GM10248 (cell line): ENCODE measurements around the gene MAB21L3.

Experiments used
- CTCF ChIA-PET: fragments of 300-600 bp; sonication (Branson Sonifier 250); formaldehyde crosslinking; extraction: SDS; loops from one replicate; lab custom pipeline; 2021; ENCODE audit warnings: antibody characterized with exemption; lab: Yijun Ruan, JAX
- POLR2A ChIA-PET: fragments of 350-650 bp; sonication (Branson Sonifier 250); formaldehyde crosslinking; extraction: SDS; loops from one replicate; lab custom pipeline; 2020; ENCODE audit warnings: antibody characterized with exemption; lab: Yijun Ruan, JAX
- DNase-seq: peaks from one replicate; pipeline ENCODE4 v3.0.0; 2012; ENCODE audit errors: extremely low spot score
- CTCF ChIP-seq: IDR thresholded peaks from 2 replicates; pipeline ENCODE4 v1.5.1; 2012; ENCODE audit warnings: mild to moderate bottlenecking, low read depth; ENCODE audit errors: extremely low read depth, missing control alignments, control extremely low read depth

The MAB21L3 gene

GRCh38 chr1:116164150-116164549, 53.0 kb downstream of the MAB21L3 start:
- CTCF ChIA-PET, result interaction anchor here (1.1 to 6.9 kb wide), 5 partner anchors 10 to 335 kb away, joined by 3 to 26 read pairs (median 6); no protein-coding TSS in a partner anchor
- TF ChIP-seq CTCF, result no peak
- POLR2A ChIA-PET, result no interaction called here
- DNase-seq, result no peak

GRCh38 chr1:116164604-116165368, 53.6 kb downstream of the MAB21L3 start:
- ChIA-PET CTCF (interaction anchor here (1.2 to 6.9 kb wide), 7 partner anchors 11 to 335 kb away, joined by 3 to 33 read pairs (median 8); no protein-coding TSS in a partner anchor), POLR2A (no interaction called here)
- no peak for TF ChIP-seq CTCF
- DNase-seq, result no peak

- POLR2A ChIA-PET, result no interaction called here
- no peak for TF ChIP-seq CTCF
- DNase-seq, result no peak
- CTCF ChIA-PET, result interaction anchor here (0.8 to 6.9 kb wide), 11 partner anchors 10 to 334 kb away, joined by 3 to 33 read pairs (median 7); no protein-coding TSS in a partner anchor
Observed at GRCh38 chr1:116165572-116165971, 54.4 kb downstream of the MAB21L3 start.

GRCh38 chr1:116166011-116166571, 54.9 kb downstream of the MAB21L3 start:
- POLR2A ChIA-PET, result no interaction called here
- DNase-seq, result no peak
- no peak for TF ChIP-seq CTCF
- CTCF ChIA-PET, result interaction anchor here (0.8 to 6.9 kb wide), 12 partner anchors 9 to 336 kb away, joined by 3 to 33 read pairs (median 6); no protein-coding TSS in a partner anchor

- CTCF ChIA-PET, result interaction anchor here (0.9 to 6.9 kb wide), 11 partner anchors 9 to 336 kb away, joined by 4 to 33 read pairs (median 7); no protein-coding TSS in a partner anchor
- DNase-seq, result no peak
- TF ChIP-seq CTCF, result no peak
- POLR2A ChIA-PET, result no interaction called here
Observed at GRCh38 chr1:116166655-116167054, 55.5 kb downstream of the MAB21L3 start.

- peak; percentile 24 for TF ChIP-seq CTCF
- POLR2A ChIA-PET, result no interaction called here
- no peak for DNase-seq
- CTCF ChIA-PET, result interaction anchor here (1.1 to 6.9 kb wide), 13 partner anchors 13 to 348 kb away, joined by 3 to 33 read pairs (median 5); no protein-coding TSS in a partner anchor
Observed at GRCh38 chr1:116167625-116168276, 56.6 kb downstream of the MAB21L3 start.
